GF-D8 (cell line): Measurements from ENCODE around the gene ITPK1.

Experiments used
- DNase-seq: peaks from one replicate; lab custom pipeline; 2025; lab: John Stamatoyannopoulos, UW

ITPK1 gene

DNA sequence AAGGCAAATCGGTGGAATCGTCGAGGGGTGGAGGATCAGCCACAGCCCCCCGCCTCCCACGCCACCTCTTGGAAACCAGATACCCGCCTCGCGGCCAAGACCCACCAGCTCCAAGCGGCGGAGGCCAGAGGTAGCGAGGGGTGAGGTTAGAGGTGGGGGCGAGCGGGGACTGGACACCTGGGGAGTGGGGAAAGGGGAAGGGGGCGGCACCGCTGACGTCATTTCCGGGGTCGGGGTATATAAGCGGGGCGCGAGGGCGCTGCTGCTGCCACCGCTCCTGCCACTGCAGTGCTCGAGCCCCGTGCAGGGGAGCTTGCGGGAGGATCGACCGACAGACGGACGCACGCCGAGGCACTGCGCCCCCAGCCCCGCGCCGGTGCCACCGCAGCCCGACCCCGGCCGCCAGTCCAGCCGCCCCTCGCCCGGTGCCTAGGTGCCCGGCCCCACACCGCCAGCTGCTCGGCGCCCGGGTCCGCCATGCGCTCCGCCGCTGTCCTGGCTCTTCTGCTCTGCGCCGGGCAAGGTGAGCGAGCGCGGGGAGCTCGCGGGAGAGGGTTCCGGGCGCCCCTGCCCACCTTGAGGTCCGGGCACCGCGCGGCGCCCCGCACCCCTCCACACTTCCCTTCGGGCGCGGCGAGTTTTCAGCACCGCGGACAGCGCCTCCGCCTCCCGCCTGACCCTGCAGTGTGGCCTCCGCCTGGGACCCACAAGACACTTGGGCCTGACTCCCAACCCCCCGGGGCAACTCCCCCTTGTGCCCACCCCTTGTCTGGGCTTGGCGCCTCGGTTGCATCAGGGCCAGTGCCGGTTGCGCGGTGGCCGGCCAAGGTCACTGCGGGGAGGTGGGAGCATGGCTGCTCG is 192.6 kb downstream of the ITPK1 start, which contains the start of gene CHGA:
Gene CHGA, plus strand, starts transcription at position 268 of the 861 bp plus-strand sequence. Its CDS starts 210 bp downstream, at position 478.
- no peak for DNase-seq

DNA sequence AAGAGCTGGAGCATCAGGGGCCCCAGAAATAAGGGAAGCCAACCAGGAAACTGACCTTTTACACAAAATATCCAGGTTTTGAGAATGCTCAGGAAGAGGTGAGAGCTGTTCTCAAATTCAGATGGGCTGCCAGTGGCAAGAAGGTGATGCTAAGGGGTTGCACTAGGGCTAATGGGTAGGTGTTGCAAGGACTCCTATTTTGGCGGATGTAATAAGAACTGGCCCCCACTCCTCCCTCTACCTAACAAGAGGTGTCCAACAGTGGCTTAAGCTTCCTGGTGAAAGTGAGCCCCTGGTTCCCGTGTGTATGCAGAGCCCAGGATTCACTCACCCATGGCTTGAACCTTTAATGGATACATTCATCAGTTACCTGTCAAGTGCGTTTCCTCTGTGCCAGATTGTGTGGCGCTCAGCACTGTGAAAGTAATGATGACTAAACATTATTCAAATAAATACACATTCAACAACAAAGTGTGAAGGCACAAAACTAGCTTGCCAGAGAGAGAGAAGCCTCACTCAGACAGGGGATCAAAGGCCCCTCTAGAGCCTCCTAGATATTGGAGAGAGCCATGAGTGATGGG is 193.5 kb downstream of the ITPK1 start:
- DNase-seq: no peak

DNA sequence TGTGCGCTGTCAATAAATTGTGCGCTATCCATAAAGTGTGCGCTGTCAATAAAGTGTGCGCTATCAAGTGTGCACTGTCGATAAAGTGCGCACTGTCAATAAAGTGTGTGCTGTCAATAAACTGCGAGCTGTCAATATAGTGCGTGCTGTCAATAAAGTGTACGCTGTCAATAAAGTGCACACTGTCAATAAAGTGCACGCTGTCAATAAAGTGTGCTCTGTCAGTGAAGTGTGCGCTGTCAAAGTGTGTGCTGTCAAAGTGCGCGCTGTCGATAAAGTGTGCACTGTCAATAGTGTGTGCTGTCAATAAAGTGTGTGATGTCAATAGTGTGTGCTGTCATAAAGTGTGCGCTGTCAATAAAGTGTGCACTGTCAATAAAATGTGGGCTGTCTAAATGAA is 195.7 kb downstream of the ITPK1 start:
- no peak for DNase-seq

DNA sequence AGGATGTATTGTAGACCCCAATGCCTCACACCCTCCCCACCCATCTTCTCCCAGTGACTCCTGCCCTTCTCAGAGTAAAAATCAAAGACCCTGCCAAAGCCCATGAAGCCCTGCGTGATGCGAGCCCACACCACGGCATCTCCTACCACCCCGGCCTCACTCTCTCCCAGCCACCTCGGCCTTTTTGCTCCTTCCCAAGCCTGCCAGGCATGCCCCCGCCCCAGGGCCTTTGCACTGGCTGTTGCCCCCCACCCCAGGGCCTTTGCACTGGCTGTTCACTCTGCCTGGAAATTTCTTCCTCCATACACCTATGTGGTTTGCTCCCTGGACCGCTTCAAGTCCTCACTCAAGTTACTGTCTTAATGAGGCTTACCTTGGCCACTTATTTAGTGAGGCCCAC is 197.8 kb downstream of the ITPK1 start:
- no peak for DNase-seq

DNA sequence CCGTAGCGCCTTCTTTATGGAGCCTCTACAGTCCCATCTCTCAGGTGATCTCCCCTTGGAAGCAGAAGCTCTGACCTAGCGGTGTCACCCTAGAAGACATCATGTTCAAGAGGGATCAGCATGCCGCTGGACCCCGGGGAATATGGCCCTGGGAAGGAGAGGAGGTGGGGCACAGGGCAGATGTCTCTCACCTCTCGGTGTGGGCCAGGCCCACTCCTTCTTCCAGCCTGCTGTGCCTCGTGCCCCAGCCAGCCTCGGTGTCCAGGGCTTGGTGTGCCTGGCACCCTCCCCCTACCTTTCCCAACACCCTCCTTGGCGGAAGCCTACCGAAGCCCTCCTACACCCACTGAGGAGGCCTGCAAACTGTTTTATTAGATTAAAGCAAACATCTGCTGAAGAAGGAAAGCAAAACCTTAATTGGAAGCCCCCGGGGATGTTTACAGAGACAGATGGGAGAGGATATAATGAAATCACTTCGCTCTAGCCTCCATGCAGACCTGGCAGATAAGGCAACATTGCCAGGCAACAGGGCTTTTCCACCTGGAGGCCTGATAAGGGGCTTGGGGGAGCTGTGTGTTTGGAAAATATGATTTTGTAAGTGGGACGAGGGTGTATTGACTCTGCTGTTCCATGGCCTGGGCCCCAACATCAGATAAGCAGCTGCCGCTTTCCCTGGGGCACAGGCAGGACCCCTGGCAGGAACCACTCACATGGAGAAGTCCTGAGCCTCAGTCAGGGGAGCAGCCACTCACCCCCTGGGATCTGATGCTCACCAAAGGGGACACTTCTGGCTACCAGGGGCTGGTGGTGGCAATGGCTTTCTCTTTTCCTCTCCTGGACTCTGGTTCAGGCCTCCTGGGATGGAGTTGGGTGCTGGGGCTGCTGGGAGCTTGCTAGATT is 198.4 kb downstream of the ITPK1 start:
- DNase-seq: no peak

DNA sequence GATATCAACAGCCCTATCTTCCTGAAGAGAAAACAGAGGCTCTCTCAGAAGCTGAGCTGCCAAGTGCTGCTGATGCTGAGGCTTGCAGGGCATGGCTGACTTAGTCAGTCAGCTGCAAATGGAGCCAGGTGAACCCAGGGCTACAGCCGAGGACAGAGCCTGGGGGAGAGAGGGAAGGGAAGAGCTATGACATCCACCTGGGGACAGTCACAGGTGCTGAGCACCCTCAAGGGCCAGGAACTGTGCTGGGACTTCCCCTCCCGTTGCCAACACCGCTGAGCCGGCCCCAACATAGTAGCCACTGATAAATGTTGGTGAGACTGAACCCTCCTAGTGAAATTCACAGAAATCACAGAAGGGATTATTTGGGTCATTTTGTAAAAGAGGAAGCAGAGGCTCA is 199.5 kb downstream of the ITPK1 start:
- no peak for DNase-seq

DNA sequence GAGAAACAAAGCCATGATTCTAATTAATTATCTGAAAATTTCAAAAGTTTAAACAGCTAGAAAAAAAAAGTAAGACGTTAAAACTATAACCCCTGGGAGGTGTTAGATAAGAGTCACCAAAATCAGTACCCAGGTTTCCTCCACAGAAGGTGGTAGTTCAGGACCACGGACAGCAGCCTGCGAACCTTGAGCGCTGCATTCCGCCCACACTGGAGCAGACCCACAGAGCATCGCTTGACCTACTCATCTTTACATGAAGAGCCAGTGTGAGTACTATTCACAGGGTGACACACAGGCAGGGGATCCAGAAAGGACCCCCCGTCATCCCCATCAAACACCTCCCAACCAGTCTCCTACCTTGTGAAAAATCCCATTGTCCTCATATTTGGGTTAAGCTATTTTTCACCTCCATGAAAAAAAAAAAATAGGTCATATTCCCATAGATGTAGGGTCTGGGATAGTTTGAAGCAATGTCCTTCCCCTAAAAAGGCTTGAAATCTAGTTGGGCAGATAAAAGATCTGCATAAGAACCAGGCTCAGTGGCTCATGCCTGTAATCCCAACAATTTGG is 201.6 kb downstream of the ITPK1 start:
- no peak for DNase-seq

DNA sequence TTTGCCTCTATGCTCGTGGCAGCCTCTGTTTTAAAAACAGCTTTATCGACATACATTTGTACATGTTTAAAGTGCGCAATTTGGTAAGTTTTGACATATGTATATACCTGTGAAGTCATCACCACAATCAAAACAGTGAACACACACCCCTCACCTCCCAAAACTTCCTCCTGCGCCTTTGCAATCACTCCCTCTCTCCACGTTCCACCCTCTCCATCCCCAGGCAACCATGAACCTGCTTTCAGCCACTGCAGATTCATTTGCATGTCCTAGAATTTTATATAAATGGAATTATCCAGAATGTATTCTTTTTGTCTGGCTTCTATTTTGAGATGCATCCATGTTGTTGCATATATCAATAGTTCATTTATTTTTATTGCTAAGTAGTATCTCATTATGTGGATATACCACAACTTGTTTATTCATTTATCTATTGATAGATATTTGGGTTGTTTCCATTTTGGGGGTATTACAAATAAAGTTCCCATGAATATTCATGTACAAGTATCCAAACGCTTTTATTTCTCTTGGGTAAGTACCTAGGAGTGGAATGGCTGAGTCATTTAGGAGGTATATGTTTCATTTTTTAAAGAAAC is 208.3 kb downstream of the ITPK1 start:
- no peak for DNase-seq

DNA sequence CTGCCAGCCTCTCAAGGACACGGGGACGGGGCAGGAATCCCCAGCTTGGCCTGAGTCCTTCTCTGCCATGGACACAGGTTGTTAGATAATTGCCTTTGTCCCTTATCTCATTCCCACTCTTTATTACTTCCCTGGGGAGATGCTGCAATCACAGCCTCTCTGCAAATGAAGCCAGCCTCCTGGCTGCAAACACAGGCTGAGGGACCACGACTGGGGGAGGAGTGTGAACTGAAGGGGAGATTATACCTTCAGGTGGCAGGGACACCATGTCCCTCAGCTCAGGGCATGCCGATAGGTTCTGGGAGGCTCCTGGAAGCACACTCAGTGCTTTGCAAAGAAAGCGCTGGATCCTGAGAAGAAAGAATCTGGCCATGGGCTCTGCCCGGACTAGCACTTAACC is 208.9 kb downstream of the ITPK1 start:
- no peak for DNase-seq

DNA sequence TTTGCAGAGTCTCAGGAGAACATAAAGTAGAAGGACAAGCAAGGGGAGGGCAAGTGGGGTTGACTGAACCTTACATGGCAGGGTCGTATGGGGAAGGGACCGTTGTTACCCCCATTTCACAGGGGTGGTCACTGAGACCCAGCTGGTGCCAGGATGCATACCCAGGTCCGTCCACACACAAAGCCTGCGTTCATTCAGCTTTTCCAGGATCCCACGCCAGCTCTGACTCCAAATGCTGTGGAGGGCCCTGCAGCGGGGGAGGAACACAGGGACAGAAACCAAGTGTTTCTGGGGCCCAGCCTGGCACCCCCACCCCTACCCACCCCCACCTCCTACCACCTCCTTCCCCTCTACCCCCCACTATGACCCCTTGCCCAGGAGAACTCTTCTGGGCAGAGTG is 209.3 kb downstream of the ITPK1 start:
- no peak for DNase-seq

DNA sequence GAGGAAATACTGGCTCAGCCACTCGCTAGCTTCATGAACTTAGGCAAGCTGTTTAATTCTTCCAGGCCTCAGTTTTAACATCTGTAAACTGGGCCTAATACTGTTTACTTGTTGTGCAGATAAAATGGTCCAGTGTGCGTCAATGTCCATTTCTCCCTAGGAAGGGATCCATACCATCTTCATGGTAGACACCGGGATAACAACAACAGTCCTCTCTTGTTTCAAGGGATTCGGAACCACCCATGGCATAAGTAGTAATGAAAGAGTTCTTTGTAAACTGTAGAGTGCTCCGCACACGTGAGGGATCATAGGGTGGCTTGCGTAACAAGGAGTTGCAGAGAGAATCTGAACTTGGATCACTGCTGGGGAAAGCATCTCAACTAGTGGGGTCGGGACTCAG is 210.1 kb downstream of the ITPK1 start:
- DNase-seq: no peak

DNA sequence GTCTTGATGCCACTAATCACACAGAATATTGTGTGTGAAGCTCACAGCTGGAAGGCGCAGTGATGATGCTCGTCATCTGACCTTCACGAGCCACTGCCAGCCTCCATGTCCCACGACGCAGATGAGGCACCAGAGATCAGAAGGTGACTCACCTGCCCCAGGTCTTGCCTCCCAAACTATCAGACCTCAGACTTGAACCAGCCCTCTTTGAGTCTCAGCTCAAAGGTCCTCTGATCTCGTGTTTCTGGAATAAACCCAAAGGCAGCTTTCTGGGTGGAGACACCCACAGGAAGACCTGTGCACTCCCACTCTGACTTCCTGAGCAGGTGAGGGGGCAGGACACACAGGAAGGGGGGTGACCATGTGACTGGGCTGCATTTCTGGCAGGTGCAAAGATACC is 212.4 kb downstream of the ITPK1 start:
- DNase-seq: no peak

DNA sequence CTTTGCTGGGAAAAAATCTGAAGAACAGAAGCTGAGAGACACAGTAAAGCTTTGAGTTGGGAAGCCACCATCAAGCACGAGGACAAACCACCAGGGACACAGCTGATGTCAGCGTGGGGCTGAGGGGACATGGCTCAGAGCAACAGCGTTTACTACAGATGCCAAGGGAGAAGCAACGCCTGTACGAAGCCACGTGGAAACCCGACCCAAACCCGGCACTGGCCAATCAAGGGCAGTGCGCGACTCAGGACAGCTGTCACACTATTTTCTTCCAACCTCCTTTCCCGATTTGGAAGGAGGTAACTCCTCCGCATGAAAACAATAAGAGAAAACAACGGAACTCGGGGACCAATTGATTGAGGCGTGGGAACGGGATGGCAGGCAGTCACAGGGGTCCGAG is 213.0 kb downstream of the ITPK1 start:
- DNase-seq: no peak

DNA sequence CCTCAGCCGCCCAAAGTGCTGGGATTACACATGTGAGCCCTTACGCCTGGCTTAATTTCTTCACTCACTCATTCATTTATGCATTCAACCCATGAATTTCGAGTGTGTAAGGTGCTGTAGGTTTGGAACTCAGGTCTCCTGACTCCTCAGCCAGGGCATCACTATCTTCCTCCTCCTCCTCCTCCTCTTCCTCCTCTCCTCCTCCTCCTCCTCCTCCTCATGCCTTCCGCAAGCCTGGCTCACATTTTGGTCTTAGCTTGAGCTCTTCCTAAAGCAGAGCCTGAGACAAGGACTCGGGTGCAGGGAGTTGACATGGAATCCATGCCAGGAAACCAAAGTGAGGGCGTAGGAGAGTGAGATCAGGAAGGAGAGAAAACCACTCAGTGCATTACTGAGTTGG is 213.5 kb downstream of the ITPK1 start:
- DNase-seq: no peak

DNA sequence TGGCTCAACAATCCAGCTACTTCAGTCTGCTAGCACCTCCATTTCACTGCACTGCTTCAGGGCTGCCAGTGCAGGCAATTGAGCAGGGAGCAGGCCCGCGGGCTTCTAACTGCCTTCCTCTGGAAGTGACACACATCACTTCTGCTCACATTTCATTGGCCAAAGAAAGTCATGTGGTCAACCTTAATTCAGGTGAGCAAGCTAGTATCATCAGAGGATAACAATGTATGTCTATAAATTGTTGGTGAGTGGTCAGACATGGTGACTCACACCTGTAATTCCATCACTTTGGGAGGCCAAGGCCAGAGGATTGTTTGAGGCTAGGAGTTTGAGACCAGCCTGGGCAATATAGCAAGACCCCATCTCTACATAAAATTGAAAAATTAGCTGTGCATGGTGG is 215.1 kb downstream of the ITPK1 start:
- no peak for DNase-seq

DNA sequence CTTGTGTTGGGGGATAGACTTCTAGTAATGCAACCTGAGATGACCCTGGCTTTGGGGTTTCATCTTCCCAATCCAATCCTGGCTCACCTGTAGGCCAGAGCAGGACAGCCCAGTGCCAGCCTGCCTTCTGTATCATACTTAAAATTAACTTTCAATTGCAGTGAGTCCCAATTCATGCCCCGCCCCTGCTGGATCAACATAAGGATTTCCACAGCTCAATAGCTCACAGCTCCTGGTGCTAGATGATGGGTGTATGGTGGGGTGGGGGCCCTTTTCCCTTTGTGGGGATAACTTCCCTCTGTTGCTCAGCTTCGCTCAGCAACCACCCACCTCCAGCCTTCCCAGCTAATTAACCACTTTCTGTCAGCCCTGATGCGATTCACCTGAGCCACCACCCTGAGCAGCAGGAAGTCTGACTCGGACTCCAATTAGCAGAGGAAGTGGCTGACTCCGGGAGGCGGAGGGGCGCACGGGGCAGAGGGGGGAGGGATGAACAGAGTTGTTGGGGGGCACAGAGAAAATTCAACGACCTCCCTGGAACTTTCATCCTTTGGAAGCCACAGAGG is 217.1 kb downstream of the ITPK1 start:
- DNase-seq: no peak

DNA sequence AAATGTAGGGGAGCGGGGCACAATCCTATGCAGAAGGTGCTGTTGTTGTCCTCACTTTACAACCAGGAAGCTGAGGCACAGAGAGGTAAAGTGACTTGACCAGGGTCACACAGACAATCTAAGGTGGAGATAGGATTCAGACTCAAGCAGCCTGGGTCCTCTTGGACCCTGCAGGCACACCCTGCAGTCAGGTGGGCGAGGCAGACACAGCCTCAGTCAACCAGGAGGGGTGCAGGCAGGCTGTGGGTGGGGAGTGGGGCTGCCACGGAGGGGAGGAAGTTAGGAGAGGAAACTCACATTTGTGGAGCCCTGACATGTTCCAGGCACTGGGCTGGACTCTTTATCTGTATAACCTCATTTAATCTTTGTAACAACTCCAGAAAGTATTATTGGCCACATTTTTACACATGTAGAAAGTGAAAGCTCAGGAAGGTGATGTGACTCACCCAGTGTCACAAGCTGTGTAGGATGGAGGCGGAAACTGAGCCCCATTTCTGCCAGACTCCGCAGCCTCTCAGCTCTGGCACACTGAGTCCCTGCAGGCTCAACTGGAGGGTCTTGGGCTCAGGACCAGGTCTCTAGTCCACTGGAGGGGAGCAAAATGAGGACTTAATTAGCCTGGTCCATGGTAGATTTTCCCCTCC is 217.7 kb downstream of the ITPK1 start:
- no peak for DNase-seq

DNA sequence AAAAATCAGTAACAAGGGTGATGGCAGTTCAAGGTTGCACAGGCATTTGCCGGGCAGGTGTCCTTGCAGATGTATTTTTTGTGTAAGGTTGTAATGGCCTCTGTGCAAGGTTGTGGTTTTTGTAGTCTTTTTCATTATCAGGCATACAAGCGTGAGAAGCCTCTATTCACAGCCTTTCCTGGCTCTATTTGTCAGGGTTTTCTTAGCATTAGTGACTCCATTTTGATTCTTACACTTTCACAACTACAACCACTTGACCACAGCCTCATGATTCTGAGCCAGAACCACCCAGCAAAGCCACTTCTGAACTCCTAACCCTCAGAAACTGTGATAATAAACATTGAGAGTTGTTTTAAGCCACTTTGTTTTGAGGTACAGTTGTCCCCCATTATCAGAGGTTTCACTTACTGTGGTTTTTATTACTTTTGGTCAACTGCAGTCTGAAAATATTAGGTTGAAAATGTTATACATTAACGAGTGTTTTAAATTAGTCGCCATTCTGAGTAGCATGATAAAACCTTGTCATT is 220.3 kb downstream of the ITPK1 start:
- no peak for DNase-seq

DNA sequence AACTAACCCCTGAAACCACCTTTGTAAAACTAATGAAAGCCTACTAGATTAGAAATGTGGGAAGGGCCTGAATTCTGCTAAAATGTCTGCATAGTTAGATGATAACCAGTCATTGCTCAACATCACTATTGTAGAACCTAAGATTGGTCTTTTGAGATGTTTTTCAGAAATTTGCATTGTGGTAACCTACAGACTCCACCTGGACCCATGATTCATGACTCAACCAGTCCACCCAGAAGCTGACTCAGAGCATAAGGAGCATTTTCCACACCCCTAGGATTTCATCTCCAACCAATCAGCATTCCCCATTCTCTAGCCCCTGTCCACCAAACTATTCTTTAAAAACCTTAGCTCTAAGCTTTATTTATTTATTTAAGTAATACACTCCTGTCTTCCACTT is 223.1 kb downstream of the ITPK1 start:
- no peak for DNase-seq

DNA sequence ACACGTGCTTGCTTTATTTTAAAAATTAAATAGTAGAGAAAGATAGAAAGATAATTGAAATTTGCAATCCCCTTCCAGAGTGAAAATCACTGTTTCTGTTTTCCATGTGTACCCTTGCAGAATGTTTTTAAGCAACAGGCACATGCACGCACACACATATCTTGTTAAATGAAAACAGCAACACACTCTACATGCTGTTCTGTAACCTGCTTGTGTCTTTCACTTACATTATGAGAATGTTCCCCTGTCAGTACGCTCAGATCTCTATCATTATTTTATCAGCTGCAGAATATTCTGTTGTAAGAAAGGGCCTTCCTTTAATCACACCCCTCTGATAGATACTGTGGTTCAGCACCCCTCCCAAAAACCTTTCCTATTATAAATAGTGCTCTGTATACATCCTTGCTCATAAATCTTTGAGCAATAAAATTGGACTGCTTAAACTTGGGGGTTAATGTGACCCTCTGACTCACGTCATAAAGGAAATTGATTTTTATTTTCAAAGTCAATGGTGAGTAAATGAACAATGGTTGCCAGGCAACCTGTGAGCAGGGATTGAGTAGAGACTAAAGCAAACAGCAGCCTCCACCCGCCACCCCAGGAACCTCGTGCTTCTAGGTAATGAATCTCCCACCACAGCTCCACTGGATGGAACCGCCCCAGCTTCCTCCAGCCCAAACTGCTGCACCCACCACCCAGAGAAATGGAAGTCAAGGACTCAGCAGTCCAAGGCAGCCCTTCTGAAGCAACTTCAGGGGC is 224.7 kb downstream of the ITPK1 start:
- DNase-seq: no peak
